ENCODE results near the gene KCNC3.
"Not testable (repeated sequence)": the region's sequence is repeated elsewhere in the genome, so short reads cannot be mapped to it uniquely, and the experiment has no call there.

The KCNC3 gene

DNA sequence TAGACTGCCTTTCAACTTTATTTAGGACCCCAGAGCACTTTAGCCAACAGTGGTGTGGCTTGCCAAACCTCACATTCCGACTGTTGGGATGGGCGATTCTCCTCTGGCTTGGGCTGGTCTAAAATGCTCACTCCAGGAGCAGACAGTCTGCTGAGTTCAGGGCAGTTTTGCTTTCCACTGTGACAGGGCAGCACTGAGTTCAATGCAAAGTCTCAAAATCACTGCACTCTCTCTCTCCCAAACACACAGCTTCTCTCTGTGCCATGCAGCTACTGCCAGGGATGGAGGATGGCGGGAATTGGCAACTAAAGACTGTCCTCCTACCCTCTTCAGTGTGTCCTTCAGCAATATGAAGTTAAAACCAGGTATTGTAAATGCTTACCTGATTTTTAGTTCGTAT, 23.1 kb upstream of the KCNC3 start:
- DNase-seq, result no peak

DNA sequence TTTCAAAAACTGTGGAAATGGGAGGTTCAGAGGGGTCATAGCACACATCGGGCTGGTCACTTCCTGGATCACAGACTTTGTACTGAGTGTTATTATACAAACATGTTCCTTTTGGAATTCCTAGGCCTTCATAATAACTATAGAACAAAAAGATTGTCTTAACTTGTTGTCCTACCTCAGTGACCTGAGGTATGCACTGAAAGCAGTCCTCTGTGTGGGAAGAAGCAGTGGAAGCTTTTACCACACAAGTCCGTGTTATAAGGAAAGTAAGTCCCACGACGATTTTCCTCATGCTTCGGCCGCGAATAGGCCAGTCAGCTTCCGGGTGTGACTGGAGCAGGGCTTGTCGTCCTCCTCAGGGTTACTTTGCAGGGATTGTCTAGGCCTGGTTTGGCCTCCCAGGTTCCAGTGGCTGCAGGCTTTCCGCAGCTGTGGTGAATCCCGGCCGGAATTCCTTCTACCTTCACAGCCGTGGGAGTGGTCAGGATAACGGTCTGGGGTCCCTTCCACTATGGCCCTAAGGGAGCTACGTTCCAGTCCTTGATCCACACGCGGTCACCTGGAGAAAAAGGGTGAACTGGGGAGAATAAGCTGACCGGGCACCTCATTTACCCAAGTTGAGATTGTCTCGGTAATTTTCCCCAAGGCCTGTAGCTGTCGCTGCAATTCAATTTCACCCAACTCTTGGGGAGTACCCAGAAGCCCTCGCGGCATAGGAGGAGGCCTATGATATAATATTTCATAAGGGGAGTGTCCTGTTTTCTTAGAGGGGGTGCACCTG, 20.3 kb upstream of the KCNC3 start:
- DNase-seq, result no peak

DNA sequence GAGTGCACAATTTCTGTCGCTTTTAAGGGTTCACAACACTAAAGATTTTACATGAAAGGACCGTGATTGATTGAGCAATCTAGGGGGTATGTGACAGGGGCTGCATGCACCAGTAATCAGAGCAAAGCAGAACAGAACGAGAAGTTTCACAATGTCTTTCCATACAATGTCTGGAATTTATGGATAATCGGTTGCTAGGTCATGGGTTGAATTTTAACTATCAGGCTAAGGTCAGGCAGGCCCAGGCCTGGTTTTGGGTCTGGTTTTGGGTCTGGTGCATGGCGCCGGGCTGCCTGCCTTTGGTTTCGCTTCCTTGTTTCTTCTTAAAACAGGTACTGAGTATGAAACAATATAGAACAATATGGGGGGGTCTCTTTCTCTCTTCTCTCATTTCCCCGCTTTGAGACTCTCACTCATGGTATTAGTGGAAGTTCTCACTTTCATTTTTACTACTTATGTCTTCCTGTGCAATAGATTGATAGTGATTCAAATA, 18.0 kb upstream of the KCNC3 start:
- not testable (repeated sequence) for DNase-seq

DNA sequence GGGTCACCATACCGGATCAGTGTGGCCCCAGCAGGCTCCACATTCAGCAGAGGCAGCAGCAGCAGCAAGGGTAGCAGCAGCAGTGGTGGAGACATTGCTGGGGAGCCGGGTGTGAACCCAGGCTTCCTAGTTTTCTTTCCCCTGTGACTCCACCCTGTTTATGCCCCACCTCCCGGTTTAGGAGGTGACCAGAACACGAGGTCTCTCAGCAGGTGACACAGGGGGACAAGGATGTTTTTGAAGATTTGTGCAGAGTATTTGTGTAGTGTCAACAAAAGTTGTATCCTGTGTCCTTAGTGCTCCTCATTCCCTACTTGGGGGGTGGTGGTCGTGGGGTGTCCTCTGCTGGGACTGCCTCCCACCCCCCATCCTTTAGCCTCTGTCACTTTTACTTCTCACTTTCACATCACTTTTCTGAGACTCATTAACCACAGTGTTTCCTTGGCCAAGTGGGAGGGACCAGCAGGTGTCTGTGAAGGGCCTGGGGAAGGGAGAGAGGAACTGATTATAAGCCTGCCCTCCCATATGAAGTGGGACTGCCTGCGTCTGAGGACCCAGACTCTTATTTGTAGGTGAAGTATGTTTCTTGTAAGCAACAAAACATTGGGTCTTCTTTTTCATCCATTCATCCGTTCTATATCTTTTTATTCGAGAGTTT, 15.6 kb upstream of the KCNC3 start:
- no peak for DNase-seq

DNA sequence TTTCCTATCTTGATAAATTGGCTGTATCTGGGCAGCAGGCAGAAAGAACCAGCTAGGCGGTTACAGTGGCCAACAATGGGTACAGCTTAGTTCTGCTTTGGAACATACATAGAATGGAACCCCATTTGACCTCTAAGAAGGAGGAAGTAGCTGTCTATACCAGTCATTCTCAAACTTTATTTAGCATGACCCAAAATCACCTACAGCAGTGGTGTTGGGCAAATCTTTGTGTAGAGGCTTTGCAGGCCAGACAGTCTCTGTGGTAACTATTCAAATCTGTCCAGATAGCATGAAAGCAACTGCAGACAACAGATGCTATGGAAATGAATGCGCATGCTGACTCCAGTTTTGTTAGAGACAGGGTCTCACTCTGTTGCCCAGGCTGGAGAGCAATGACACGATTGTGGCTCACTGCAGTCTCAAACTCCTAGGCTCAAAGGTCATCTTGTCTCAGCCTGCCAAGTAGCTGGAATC, 12.0 kb upstream of the KCNC3 start:
- DNase-seq, result no peak

DNA sequence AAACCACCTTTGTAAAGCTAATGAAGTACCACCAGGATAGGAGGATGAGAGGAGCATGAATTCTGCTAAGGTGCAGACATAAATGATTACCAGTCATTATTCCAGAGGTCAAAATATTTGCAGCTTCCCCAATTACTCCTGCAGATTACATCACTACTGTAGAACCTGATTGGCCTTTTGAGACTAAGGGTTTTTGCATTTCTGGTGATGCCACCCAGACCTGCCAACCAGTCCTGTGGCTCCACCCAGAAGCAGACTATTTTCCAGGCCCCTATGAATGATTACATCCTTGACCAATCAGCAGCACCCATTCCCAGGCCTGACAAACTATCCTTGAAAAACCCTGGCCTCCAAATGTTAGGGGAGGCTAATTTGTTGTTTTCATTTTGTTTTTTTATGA, 11.2 kb upstream of the KCNC3 start:
- DNase-seq, result no peak

DNA sequence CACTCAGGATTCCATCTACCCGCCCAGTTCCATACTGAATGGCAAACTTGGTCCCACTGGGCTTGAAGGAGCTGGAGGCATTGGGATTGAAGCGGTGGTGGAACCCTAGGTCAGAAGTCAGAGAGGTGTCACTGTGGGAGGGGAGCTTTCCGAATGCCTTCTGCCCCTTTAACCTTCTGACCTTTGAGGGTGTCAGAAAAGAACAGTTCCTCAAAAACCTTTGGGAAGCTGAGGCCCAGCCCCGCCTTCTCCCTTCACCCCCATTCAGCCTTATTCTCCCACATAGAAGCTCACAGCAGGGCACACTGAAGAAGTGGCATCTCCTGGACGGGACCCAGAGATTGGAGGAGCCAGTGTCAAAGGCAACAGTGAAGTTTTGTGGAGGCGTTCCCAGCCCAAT, 7.9 kb upstream of the KCNC3 start:
- DNase-seq, result not testable (repeated sequence)

DNA sequence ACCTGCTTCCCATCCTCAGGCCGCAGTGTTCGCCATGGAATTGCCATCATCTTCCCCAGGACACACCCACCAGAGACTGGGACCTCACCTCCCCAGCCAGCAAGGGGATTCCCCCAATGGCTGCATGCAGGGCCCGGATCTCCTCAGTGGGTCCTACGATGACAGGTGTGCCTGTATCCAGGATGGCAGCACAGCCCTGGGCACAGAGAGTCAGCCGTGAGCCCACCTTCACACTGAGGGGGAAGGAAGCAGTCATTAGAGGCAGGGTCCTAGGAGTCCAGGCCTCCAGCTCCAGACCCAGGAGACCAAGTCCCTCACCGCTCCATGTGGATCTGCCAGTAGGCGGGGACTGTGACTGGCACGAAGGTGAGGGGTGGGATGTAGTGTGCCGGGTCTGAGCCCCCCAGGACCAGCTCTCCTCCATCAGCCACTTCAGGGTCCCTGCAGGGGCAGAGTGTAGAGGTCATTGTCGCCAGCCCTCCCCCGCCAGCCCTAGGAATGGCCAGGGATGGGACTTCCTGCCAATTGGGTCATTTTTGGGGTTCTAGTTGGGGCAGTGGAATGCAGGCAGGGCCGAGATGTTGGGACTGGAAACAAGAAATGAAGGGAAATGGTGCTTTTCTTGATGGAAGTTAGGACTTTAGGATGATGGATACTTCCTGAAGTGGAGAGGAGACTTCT, 5.7 kb upstream of the KCNC3 start:
- no peak for DNase-seq

DNA sequence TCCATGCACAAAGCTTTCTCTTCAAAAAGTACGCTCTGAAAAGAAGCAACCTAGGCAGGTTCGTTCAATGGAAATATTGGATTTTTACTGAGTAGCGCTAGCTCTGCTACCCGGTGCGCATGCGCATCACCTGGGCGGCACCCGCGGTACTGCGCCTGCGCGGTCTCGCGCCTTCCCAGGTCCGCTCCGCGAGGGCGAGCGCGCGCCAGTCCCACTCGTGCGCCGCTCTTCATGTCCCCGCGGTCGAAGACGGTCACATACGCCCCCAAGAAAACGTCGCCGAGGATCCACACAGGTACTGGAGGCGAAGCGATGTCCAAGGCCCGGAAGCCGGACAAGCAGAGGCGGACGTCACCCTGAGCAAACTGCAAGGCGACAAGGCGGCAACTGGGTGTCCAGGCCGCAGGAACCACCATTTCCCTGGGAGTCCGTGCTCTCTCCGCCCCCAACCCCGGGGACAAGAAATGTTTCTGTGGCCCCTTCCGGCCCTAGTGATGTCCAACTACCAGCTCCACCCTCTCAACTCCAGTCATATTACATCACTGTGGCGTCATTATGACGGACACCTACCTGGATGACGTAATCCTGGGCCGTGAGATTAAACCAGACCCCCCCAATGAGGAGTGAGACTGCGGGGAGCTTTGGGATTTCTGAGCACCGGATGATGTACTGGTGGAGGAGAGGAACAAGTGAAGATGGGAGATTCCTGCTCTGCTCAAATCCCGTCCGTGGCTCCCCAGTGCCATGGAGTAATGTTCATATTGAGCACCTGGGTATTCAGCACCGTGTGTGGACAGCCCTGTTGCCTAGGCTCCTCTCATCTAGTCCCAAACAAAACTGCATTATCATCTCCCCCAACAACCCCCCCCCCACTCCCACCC, 4.8 kb upstream of the KCNC3 start:
- DNase-seq, result peak; percentile 86

DNA sequence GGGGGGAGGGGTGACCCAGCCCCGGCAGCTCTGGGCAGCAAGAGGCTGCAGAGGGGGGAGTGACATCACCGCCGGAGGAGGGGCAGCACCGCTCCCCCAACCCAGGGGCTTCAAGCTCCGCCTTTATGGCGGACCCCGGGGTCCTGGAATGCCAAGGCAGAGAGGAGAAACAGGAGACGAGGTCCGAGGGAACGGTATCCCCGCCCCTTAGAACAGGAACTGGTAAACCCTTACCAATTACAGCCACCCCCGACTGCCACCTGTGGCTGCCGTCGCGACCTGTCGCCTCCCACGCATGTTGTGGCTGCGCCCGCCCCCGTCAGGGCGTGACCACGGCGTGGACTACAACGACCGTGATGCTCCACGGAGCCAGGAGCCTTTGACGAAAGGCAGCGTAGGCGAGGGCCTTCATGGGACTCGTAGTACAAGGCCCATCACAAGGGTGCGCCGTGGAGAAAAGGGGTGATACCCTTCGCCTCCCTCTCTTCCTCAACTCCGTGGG, 4.1 kb upstream of the KCNC3 start:
- peak; percentile 98 for DNase-seq

DNA sequence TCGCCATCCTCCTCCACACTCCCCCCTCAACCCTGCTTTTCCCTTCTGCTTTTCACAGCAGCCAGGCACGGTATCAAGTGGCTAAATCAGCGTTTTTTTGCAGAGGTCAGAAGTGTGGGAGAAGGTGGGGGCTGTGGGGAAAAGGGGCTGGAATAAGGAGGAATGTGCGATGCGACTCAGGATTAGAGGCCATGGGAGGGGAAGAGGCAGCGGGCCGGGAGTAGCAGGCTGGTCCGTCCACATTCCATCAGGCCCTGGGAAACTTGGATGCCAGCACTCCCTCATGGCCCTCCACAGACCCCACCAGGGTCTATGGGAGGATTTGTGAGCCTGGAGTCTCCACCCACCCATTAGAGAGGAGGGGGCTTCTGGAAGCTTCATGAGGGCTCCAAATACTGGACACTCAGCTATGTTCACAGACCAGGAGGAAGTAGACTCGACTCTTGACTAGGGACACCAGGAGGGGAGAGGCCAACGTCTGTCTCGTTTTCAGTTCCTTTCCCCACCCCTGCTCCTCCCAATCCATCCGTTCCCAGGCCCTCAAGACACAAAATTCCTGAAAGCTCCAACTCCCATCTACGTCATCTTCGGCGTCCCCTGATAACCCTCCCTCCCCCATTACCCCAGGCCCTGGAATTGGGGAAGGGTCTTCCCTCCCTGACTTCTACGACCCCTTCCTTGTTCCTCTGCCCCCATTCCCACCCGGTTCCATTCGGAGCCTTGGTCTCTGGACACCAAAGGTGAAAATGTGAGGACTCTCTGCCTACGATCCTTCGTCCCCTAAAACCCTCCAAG, 3.3 kb upstream of the KCNC3 start:
- peak; percentile 47 for DNase-seq

DNA sequence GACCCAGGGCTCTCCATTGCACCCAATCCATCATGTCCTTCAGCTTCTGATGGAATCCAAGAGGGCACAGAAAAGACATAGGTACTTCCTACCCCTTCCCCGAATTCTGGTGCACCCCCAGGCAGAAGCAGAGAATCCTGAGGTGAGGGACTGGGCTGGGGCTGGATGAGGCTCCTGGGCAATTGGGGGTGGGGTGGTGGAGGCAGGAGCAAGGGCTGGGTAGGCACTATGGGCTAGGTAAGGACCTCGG, 2.7 kb upstream of the KCNC3 start:
- DNase-seq, result no peak

DNA sequence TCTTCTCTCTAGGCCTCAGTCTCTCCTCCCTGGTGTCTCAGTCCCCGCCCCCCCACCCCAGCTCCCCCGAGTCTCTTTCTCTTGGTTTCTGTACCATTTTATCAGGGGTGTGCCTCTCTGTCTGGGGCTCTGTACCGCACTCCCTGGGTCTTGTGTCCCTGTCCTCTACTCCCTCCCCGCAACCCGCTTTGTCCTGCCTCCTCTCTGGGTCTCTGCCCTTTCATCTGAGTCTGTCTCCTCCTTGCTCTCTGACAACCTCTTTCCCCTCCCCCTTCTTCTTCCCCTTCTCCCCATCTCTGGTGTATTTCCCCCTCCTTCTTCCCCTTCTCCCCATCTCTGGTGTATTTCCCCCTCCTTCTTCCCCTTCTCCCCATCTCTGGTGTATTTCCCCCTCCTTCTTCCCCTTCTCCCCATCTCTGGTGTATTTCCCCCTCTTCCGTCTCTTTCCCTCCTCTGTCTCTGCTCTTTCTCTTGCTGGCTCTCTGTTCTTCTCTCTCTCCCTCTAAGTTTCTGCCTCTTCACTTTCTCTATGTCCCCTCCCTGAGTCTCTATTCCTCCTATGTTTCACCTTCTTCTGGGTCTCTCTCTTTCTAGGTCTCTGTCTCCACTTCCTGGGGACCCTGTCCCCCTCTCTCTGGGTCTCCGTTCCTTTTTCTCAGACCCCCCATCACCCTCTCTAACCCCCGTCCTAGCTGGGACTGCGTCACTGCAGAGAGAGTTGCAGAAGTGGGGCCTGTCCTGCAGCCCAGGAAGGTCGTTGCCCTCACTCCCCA, 2.2 kb upstream of the KCNC3 start:
- peak; percentile 42 for DNase-seq

DNA sequence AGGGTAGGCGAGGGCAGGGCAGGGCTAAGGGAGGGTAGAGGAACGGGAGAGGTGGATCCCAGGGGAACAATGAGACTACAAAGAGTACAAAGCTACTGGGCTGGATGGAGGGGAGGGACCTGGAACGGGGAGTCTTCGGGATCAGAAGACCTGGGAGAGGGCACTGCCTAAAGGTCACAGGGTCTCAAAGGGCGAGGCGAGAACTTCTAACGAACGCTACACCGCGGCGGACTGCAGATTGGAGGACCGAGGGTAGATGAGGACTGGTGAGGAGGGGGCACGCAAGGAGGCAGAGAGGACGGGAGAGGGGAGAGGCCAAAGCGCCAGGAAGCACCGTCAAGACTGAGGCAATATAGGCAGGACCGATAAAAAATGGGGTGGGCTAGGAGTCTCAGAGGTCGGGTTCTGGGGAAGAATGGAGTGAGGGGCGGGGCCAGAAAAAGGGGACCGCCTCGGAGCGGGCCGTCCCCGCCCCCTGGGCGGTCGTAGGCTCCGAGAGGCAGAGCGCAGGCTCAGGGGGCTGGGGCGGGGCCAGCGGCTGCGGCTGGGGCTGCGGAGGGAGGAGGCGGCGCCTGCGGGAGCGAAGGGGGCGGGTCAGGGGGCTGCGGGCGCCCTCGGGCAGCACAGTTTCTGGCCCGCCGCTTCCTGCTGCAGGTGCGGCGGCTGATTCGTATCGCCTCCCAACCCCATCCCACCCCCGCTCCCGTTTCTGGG, 1.3 kb upstream of the KCNC3 start:
- DNase-seq, result peak; percentile 93

DNA sequence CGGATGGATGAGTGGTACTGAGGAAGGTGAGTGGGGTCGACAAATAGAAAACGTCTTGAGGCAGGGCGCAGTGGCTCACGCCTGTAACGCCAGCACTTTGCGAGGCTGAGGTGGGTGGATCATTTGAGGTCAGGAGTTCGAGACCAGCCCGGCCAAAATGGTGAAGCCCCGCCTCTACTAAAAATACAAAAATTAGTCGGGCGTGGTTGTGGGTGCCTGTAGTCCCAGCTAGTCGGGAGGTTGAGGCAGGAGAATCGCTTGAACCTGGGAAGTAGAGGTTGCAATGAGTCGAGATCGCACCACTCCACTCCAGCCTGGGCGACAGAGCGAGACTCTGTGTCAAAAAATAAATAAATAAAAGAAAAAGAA, 733 bp upstream of the KCNC3 start:
- not testable (repeated sequence) for DNase-seq

DNA sequence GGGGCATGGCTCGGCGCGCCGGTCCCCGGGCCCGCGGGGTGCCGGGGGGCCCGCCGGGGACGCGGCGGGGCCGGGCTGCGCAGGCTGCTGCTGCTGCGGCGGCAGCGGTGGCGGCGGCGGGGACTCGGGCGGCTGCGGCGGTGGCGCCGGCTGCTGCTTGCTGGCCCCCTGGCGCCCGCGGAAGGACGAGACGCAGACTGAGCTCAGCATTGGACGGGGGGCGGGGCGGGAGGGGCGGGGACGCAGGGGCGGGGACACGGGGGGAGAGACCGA, 368 bp downstream of the KCNC3 start:
- no peak for DNase-seq

DNA sequence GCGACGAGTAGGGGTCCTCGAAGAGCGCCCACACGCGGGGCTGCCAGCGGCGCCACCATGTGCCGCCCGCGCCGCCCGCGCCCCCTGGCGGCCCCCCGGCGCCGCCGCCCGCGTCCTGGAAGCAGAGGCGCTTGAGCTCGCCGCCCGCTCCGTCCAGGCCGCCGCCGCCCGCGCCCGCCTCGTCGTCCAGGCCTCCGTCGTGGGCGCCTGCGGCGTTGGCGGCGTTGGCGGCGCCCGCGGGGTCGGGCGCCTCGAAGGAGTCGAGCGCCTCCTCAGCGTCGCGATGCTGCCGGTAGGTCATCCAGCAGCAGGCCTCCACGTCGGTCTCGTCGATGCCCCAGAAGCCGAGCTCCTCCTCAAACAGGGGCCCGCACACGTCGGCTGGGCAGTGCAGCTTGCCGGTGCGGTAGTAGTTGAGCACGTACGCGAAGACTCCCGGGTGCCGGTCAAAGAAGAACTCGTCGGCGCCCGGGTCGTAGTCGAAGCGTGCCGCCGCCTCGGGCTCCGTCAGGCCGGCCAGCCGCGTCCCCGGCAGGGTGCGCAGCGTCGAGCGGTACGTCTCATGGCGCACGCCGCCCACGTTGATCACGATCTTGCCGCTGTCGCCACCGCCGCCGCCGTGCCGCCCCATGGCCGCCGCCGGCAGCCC, 829 bp downstream of the KCNC3 start:
- DNase-seq, result peak; percentile 78

DNA sequence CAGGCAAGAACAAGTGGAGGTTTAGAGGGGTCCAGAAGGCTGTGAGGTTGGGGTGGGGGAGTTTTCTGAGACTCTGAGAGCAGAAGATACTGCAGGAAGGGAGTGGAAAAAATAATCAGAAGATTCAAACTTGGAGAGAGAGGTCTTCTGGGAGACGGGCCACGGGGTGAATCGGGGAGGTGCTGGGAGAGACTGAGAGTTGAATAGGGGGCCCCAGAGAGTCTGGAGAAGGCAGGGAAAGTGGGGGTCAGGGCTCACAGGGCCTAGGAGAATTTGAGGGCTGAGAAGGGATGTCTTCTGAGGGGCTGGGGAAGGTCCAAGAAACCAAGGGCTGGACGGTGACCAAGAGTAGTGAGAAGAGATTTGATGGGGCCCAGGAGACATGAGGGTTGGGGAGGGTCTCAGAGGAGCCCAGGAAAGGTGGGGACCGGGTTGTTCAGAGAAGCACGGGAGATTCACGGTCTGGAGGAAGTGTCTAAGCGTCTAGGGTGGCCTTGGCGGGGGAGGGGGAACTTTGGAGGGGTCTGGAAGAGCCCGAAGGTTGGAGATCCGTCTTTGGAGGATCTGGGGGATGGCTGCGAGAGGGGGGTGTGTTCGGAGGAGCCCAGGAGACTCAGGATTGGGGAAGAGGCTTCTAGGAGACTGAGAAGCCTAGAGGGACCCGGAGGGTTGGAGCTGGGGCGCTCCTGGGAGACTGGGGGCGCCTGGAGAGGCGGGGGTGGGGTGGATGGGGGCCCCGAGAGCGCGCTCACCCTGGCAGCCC, 1.5 kb downstream of the KCNC3 start:
- no peak for DNase-seq

DNA sequence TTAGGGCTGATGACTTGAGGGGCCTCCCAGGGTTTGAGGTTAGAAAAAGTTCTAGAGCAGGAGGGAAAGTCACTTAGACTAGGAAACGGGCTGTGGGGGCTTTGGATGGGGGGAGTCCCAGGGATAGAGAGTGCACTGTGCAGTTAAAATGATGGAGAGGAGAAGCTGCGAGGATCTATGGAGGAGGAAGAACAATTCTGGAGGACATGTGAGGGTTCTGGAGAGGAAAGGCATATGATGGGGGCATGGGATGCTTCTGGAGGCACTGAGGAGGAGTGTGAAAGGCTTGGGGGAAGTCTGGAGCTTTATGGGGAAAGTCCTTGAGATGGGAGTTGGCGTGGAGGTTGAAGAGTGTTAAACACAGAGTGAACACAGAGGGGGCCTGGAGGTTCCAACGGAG, 2.2 kb downstream of the KCNC3 start:
- DNase-seq, result no peak

Data from DMS53 (cell line).